Cerebellar nuclear complex (tissue), 1 donor: Measurements from ENCODE around the gene CXCR2.

ENCODE experiments used
- DNase-seq, 2 experiments: peaks; one replicate each; lab custom pipeline; 2025; lab: John Stamatoyannopoulos, UW

CXCR2 gene

GRCh38 chr2:218186355-218186766 lies 60.5 kb downstream of the CXCR2 start:
- no peak for DNase-seq
